GM18868 (cell line): ENCODE measurements around the gene OR5D13.

Experiments used
- ATAC-seq: cut with Tn5 transposase; IDR thresholded peaks from one replicate; pipeline ENCODE4 v1.9.1; 2021; ENCODE audit warnings: mild to moderate bottlenecking, moderate library complexity; ENCODE audit not compliant: unreplicated experiment

OR5D13 gene, protein sequence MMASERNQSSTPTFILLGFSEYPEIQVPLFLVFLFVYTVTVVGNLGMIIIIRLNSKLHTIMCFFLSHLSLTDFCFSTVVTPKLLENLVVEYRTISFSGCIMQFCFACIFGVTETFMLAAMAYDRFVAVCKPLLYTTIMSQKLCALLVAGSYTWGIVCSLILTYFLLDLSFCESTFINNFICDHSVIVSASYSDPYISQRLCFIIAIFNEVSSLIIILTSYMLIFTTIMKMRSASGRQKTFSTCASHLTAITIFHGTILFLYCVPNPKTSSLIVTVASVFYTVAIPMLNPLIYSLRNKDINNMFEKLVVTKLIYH

DNA sequence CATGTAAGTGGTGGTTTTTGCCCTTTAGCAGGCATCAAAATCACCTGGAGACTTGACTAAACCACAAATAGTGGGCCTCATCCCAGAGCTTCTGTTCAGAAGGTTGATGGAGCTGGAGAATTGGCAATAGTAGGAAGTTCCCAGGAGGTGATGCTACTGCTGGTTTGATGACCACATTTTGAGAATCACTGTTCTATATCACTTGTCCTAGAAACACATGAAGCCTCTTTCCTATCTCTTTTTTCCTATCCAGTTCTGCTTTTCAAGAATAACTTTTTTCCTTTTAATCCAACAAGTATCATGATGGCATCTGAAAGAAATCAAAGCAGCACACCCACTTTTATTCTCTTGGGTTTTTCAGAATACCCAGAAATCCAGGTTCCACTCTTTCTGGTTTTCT, at the start of gene OR5D13:
OR5D13 (plus strand) TSS at position 301 of the 400 bp plus-strand sequence; CDS start at position 301, 0 bp downstream.
- no peak for ATAC-seq

DNA sequence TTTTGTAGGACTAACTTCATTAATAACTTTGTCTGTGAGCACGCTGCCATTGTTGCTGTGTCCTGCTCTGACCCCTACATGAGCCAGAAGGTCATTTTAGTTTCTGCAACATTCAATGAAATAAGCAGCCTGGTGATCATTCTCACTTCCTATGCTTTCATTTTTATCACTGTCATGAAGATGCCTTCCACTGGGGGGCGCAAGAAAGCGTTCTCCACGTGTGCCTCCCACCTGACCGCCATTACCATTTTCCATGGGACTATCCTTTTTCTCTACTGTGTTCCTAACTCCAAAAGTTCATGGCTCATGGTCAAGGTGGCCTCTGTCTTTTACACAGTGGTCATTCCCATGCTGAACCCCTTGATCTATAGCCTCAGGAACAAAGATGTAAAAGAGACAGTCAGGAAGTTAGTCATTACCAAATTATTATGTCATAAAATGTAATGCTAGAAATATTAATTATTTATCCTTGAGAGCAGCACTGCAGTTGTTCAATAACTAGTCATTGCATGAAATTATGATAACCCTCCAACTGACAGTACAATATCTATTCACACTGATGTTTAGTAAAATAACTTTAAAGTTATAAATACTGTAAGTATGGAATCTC, 46.4 kb upstream of the OR5D13 start:
- ATAC-seq = no peak

DNA sequence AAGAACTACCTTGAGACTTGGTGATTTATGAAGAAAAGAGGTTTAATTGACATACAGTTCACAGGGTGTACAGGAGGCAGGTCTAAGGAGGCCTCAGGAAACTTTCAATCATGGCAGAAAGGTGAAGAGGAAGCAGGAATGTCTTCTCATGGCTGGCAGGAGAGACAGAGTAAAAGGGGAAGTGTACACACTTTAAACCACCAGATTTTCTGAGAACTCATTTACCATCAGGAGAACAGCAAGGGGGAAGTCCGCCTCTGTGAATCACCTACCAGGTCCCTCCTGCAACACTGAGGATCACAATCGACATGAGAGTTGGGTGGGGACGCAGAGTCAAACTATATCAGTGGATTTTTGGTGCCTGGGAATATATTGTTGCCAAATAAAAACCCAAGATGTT, 40.3 kb upstream of the OR5D13 start:
- ATAC-seq = peak; percentile 94

DNA sequence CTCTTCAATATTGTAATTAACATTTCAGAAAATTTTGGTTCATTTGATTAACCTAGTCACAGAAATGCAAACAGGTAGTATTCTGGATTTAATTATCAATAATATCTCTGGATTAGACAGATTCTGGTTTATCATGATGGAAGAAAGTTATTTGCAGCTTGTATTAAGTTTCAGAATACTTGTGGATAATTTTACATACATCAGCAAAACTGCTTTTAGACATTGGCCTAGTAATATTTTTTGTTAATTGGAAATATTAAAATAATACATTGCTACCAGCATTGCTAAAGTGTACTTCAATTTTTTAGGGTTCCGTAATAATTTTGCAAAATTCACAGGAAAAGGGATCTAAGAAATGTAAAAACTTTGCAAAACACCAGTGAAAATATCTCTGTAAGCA, 18.4 kb downstream of the OR5D13 start:
- ATAC-seq = no peak

GRCh38 chr11:55793321-55793720, 20.1 kb downstream of the OR5D13 start:
- no peak for ATAC-seq

DNA sequence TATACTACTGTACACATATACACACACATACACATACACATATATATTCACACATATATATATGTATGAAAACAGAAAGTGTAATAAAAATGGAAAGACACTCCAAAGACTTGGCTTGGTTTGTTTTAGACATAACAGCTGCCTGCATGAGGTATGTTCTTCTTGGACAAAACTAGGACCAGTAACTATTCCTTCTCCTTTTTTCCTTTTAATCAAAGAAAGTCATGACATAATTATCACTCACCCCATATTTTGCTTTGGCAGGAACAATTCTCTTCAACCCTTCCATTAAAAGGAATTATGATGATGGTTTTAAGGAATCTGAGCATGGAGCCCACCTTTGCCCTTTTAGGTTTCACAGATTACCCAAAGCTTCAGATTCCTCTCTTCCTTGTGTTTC, 22.0 kb downstream of the OR5D13 start, which contains the start of gene OR5D14:
OR5D14 (plus strand) TSS at position 301 of the 400 bp plus-strand sequence; CDS start at position 301, 0 bp downstream.
- no peak for ATAC-seq

DNA sequence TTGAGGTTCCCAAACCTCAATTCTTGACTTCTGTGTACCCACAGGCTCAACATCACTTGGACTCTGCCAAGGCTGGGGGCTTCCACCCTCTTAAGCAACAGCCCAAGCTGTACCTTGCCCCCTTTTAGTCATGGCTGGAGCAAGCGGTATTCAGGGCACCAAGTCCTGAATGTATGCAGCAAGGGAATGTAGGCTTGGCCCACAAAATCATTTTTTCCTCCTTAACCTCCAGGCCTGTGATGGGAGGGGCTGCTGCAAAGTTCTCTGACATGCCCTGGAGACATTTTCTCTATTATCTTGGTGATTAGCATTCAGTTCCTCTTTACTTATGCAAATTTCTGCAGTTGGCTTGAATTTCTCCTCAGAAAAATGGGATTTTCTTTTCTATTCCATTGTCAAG, 33.0 kb downstream of the OR5D13 start:
- no peak for ATAC-seq

- ATAC-seq = no peak
These were observed 37.8 kb downstream of the OR5D13 start, which contains the start of gene OR5L1 for GRCh38 chr11:55811067-55811466. Gene OR5L1 (plus strand): TSS chr11:55811367. CDS start chr11:55811467, 100 bp downstream.

GRCh38 chr11:55819330-55819729, 46.1 kb downstream of the OR5D13 start, which contains the start of gene OR5D18:
Gene OR5D18 (plus strand): TSS chr11:55819630. CDS start chr11:55819630, 0 bp downstream.
- no peak for ATAC-seq
